OCI-M1 (cell line): ENCODE data around the gene NRDE2.
"Not testable (repeated sequence)": the region's sequence is repeated elsewhere in the genome, so short reads cannot be mapped to it uniquely, and the experiment has no call there.

ENCODE experiments used
- DNase-seq: peaks from one replicate; lab custom pipeline; 2025; lab: John Stamatoyannopoulos, UW

NRDE2 gene

GRCh38 chr14:90272523-90272922 lies 59.2 kb downstream of the NRDE2 start:
- no peak for DNase-seq

- DNase-seq, result no peak
Observed at GRCh38 chr14:90268420-90268819, 63.3 kb downstream of the NRDE2 start.

DNA sequence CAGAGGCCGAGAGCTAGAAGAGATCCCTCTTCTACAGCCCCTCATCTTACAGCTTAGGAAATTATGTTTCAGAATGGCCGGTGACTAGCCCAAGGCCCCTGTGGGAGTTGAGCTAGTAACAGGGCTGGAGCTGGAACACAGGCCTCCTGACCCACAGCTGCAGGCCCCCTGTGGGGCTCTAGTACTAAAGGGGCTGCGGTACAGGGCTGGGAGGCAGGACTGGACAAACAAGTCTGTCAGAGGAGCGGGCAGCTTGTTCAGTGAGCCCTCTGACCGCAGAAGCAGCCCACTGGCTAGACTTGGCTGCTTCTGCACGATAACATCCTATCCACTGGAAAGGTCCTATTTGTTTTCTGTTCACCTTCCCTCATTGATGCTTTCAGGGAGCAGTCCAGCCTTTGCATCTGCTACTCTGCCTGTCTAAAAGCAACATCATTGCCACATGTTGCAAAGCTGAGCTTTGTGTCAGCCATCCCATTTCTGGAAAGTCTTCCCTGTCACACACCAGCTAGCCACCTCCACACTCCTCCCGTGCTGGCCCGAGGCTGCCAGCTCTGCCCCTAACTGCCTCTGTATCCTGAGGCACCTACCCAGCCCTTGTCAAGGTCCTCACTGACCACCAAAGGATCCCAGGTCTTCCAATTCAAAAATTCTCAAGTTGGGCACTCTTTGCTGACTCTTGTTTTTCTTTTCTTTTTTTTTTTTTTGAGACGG lies 65.1 kb downstream of the NRDE2 start:
- no peak for DNase-seq

GRCh38 chr14:90263748-90264449 lies 67.8 kb downstream of the NRDE2 start:
- no peak for DNase-seq

- DNase-seq, result peak; percentile 93
Observed at GRCh38 chr14:90256354-90257131, 75.2 kb downstream of the NRDE2 start, which contains the start of gene PSMC1. Gene PSMC1, plus strand, starts transcription at chr14:90256553. Its CDS starts 45 bp downstream, at chr14:90256598.

GRCh38 chr14:90255871-90256270 lies 75.9 kb downstream of the NRDE2 start:
- DNase-seq, result peak; percentile 20

DNA sequence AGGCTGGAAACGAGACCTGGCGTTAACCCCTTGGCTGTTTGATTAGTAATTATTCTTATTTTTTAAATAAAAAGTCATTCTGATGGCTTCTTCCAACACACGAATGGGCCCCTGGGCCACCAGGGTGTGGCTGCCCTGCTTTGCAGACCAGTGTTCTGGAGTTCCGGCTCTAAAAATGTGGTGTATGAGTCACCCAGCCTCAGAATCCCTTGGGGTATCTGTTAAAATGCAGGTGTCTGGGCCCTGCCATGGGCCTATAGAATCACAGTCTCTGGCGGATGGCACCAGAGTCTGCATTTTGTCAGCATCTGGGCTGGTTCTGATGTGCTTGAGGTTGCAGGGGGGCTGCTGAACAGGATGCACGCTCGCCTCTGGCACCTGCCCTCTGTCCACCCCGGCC lies 77.9 kb downstream of the NRDE2 start:
- no peak for DNase-seq

GRCh38 chr14:90248594-90248993 lies 83.1 kb downstream of the NRDE2 start:
- DNase-seq, result no peak

- not testable (repeated sequence) for DNase-seq
Observed at GRCh38 chr14:90247441-90247840, 84.3 kb downstream of the NRDE2 start.

- no peak for DNase-seq
Observed at GRCh38 chr14:90246936-90247335, 84.8 kb downstream of the NRDE2 start.

DNA sequence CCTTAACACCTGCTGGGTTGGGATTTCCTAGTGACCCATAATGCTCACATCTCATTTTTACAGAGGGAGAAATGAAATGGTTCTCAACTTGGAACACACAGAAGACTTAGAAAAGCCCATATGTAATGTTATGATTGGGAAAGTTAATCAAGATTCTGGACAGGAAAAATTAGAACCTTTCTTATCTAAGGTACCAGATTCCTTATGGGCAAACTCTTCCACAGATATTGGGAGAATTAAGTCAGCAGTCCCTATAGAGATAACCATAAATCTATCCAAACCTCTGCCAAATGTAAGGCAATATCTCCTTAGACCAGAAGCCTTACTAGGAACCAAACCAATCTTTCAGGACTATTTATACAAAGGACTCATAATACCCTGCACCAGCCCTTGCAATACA lies 89.3 kb downstream of the NRDE2 start:
- peak; percentile 39 for DNase-seq

DNA sequence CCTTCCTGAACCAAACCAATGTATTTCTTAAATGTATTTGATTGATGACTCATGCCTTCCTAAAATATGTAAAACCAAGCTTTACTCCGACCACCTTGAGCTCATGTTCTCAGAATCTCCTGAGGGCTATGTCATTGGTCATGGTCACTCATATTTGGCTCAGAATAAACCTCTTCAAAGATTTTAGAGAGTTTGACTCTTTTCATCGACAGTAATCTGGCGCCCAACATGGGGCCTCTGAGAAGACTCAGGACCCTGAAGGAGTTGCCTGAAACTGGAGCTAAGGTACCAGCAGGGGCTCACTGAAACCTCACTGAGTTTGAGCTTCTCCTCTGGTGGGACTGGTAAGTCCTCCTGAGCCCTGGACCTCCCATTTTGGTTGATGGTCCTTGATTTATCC lies 92.6 kb downstream of the NRDE2 start:
- no peak for DNase-seq

- DNase-seq, result peak; percentile 83
Observed at GRCh38 chr14:90235179-90235976, 96.4 kb downstream of the NRDE2 start.

DNA sequence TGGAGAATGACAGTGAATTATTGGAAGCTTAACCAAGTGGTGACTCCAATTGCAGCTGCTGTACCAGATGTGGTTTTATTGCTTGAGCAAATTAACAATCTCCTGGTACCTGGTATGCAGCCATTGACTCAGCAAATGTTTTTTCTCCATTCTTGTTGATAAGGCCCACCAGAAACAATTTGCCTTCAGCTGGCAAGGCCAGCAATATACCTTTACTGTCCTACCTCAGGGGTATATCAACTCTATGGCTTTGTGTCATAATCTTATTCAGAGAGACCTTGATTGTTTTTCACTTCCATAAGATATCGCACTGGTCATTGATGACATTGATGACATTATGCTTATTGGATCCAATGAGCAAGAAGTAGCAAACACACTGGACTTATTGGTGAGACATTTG lies 101.8 kb downstream of the NRDE2 start:
- not testable (repeated sequence) for DNase-seq

- DNase-seq, result no peak
Observed at GRCh38 chr14:90228478-90228877, 103.3 kb downstream of the NRDE2 start.
